ENCODE measurements around the gene SSTR3. TPM values are rescaled to one million over a fixed set of nuclear protein-coding genes. Genes with fewer than 3 reads are reported as not detected.
A peak's percentile ranks its signal among the peaks of the same experiment; 100 is the strongest.

Gene SSTR3
- polyA plus RNA-seq, 1 donor: 0.54 TPM

GRCh38 chr22:37184816-37185541, 27.3 kb downstream of the SSTR3 start:
- H3K9me3 ChIP-seq (ENCODE audit: control insufficient read depth, low read depth, low read length): no peaks in the 10 kb centered on the region
- WGBS (ENCODE audit: insufficient coverage, low lambda C conversion rate): no CpG with 5 or more reads among the region's 18 CpGs
- no peak overlapping the region for H3K27ac ChIP-seq (ENCODE audit: low read length)
- no peak overlapping the region for H3K4me3 ChIP-seq (ENCODE audit: low read length)
- DNase-seq: no peak
- peaks cover 33% of the 10 kb centered on the region for H3K4me1 ChIP-seq (ENCODE audit: control insufficient read depth, insufficient read depth, low read length)
- H3K27me3 ChIP-seq (ENCODE audit: control insufficient read depth, insufficient read depth, low read length): no peaks in the 10 kb centered on the region
- H3K36me3 ChIP-seq (ENCODE audit: control insufficient read depth, insufficient read depth, low read length): peaks cover 7% of the 10 kb centered on the region

DNA sequence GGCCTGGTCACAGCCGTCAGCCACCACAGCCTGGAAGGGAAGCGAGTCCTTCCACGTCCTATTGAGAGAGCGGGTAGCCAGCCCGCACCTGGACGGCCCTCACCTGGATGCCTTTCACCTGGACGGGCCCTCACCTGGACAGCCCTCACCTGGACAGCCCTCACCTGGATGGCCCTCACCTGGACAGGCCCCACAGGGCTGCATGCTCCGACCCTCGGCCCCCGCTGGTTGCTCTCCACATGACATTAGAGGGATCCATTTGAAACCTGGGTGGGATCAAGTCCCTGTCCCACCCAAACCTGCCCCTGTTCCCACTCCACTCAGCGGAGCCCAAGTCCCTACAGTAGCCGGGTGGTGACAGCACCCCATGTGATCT, 27.9 kb downstream of the SSTR3 start:
- DNase-seq: no peak
- Histone ChIP-seq H3K36me3 (ENCODE audit: control insufficient read depth, insufficient read depth, low read length) (peaks cover 7% of the 10 kb centered on the region), H3K4me1 (ENCODE audit: control insufficient read depth, insufficient read depth, low read length) (peaks cover 29% of the 10 kb centered on the region), H3K9me3 (ENCODE audit: control insufficient read depth, low read depth, low read length) (no peaks in the 10 kb centered on the region), H3K4me3 (ENCODE audit: low read length) (no peak overlapping the region), H3K27ac (ENCODE audit: low read length) (no peak overlapping the region), H3K27me3 (ENCODE audit: control insufficient read depth, insufficient read depth, low read length) (no peaks in the 10 kb centered on the region)
- no CpG with 5 or more reads among the region's 12 CpGs for WGBS (ENCODE audit: insufficient coverage, low lambda C conversion rate)

DNA sequence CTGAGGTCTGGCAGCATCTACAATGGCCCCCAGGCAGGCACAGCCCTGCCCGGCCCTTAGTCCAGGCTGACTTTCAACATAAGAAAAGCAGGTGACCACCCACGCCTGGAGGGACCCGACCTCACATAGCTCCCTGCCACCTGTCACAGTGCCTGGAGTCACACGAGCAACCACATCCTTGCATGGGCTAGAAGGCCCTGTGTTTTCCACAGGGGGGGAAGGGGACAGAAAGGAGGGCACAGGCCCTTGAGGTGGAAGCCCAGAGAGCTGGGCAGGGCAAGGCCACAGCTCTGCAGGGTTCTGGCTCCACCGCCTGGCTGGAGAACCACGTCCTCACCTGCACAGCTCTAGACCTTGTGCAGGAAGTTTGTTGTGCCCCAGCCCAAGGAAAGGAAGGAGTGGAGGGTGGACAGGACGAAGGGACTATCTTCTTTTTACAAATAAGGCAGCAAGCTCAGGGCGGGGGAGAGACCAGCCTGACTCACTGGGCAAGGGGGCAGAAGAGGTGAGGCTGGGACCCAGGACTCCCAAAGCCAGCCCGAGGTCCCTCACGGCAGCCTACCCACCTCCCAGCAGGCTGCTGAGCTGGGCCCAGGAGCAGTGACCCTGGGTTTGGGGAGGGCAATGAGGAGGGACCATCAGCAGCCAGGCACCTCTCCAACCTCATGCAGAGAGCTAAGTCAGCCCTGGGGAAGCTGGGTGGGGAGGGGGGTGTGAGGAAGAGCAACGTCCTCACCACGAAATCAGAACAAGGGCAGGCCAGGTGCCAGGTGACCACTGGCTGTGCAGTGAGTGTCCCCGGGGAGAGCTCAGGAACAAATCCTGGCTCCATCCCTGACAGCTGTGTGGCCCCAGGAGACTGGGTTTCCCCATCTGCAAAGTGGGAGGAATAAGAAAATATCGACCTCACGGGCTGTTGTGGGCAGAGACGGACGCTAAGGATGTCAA, 28.6 kb downstream of the SSTR3 start:
- Histone ChIP-seq H3K4me1 (ENCODE audit: control insufficient read depth, insufficient read depth, low read length) (peaks cover 27% of the 10 kb centered on the region), H3K27ac (ENCODE audit: low read length) (no peak overlapping the region)
- WGBS (ENCODE audit: insufficient coverage, low lambda C conversion rate): no CpG with 5 or more reads among the region's 17 CpGs

GRCh38 chr22:37182949-37183245, 29.4 kb downstream of the SSTR3 start:
- Histone ChIP-seq H3K27me3 (ENCODE audit: control insufficient read depth, insufficient read depth, low read length) (no peaks in the 10 kb centered on the region), H3K4me1 (ENCODE audit: control insufficient read depth, insufficient read depth, low read length) (peaks cover 27% of the 10 kb centered on the region), H3K9me3 (ENCODE audit: control insufficient read depth, low read depth, low read length) (no peaks in the 10 kb centered on the region), H3K36me3 (ENCODE audit: control insufficient read depth, insufficient read depth, low read length) (peaks cover 7% of the 10 kb centered on the region), H3K27ac (ENCODE audit: low read length) (no peak overlapping the region), H3K4me3 (ENCODE audit: low read length) (no peak overlapping the region)
- no peak for DNase-seq
- WGBS (ENCODE audit: insufficient coverage, low lambda C conversion rate): no CpG with 5 or more reads among the region's 3 CpGs

More for the DNA sequence above, 28.6 kb downstream of the SSTR3 start:
- Histone ChIP-seq H3K9me3 (ENCODE audit: control insufficient read depth, low read depth, low read length) (no peaks in the 10 kb centered on the region), H3K36me3 (ENCODE audit: control insufficient read depth, insufficient read depth, low read length) (peaks cover 7% of the 10 kb centered on the region), H3K4me3 (ENCODE audit: low read length) (no peak overlapping the region), H3K27me3 (ENCODE audit: control insufficient read depth, insufficient read depth, low read length) (no peaks in the 10 kb centered on the region)
- no peak for DNase-seq

GRCh38 chr22:37182101-37182948, 30.0 kb downstream of the SSTR3 start:
- no peak overlapping the region for H3K4me3 ChIP-seq (ENCODE audit: low read length)
- no peak overlapping the region for H3K27ac ChIP-seq (ENCODE audit: low read length)
- no peaks in the 10 kb centered on the region for H3K27me3 ChIP-seq (ENCODE audit: control insufficient read depth, insufficient read depth, low read length)
- H3K4me1 ChIP-seq (ENCODE audit: control insufficient read depth, insufficient read depth, low read length): peaks cover 26% of the 10 kb centered on the region
- H3K36me3 ChIP-seq (ENCODE audit: control insufficient read depth, insufficient read depth, low read length): peaks cover 7% of the 10 kb centered on the region
- no peak for DNase-seq
- WGBS (ENCODE audit: insufficient coverage, low lambda C conversion rate): no CpG with 5 or more reads among the region's 37 CpGs
- H3K9me3 ChIP-seq (ENCODE audit: control insufficient read depth, low read depth, low read length): no peaks in the 10 kb centered on the region

- Histone ChIP-seq H3K4me3 (ENCODE audit: low read length) (no peak overlapping the region), H3K36me3 (ENCODE audit: control insufficient read depth, insufficient read depth, low read length) (peaks cover 7% of the 10 kb centered on the region), H3K27me3 (ENCODE audit: control insufficient read depth, insufficient read depth, low read length) (no peaks in the 10 kb centered on the region), H3K9me3 (ENCODE audit: control insufficient read depth, low read depth, low read length) (no peaks in the 10 kb centered on the region), H3K4me1 (ENCODE audit: control insufficient read depth, insufficient read depth, low read length) (peaks cover 22% of the 10 kb centered on the region), H3K27ac (ENCODE audit: low read length) (no peak overlapping the region)
- 100% methylated on average over 1 of the region's 4 CpGs for WGBS (ENCODE audit: insufficient coverage, low lambda C conversion rate)
- DNase-seq: no peak
Measured at GRCh38 chr22:37181681-37182080, 30.6 kb downstream of the SSTR3 start.

DNA sequence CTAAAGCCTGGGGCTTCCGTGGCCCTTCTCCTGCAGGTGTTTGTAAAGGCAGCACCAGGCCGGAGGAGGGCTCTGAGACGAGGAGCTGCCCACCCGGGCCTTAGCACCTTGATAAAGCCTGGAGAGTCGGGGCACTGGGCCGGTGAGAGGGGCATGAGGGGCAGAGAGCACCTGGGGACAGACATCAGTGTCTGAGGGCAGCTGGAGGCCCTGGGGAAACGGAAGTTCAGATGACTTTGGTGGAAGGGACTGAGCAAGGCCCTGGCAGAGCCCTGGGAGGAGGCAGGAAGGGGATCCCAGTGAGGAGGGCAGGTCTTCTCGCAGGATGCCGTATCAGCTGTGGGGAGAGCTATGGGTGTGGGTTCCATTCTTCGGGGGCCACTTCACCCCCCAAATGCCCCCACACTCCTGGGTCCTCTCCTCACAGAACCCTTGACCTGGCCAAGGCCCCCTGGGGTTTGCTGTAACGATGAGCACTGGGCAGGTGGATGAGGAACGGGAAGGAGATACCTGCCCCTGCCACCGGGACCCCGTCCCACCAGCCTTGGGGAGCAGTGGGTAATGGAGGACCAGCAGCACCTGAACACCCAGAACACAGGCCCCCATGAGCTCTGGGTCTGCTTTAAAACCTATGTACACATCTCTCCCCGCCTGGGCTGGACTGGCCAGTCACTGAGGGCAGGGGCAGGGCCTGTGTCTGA, 31.6 kb downstream of the SSTR3 start:
- Histone ChIP-seq H3K4me1 (ENCODE audit: control insufficient read depth, insufficient read depth, low read length) (peaks cover 22% of the 10 kb centered on the region), H3K27ac (ENCODE audit: low read length) (no peak overlapping the region), H3K4me3 (ENCODE audit: low read length) (no peak overlapping the region), H3K9me3 (ENCODE audit: control insufficient read depth, low read depth, low read length) (no peaks in the 10 kb centered on the region), H3K36me3 (ENCODE audit: control insufficient read depth, insufficient read depth, low read length) (peaks cover 7% of the 10 kb centered on the region), H3K27me3 (ENCODE audit: control insufficient read depth, insufficient read depth, low read length) (no peaks in the 10 kb centered on the region)
- no peak for DNase-seq
- WGBS (ENCODE audit: insufficient coverage, low lambda C conversion rate): no CpG with 5 or more reads among the region's 15 CpGs

- Histone ChIP-seq H3K27ac (ENCODE audit: low read length) (no peak overlapping the region), H3K4me3 (ENCODE audit: low read length) (no peak overlapping the region), H3K9me3 (ENCODE audit: control insufficient read depth, low read depth, low read length) (no peaks in the 10 kb centered on the region), H3K27me3 (ENCODE audit: control insufficient read depth, insufficient read depth, low read length) (no peaks in the 10 kb centered on the region), H3K4me1 (ENCODE audit: control insufficient read depth, insufficient read depth, low read length) (peaks cover 22% of the 10 kb centered on the region), H3K36me3 (ENCODE audit: control insufficient read depth, insufficient read depth, low read length) (peaks cover 7% of the 10 kb centered on the region)
- DNase-seq: no peak
- WGBS (ENCODE audit: insufficient coverage, low lambda C conversion rate): no CpG with 5 or more reads among the region's 31 CpGs
Measured at GRCh38 chr22:37179622-37180420, 32.5 kb downstream of the SSTR3 start.

DNA sequence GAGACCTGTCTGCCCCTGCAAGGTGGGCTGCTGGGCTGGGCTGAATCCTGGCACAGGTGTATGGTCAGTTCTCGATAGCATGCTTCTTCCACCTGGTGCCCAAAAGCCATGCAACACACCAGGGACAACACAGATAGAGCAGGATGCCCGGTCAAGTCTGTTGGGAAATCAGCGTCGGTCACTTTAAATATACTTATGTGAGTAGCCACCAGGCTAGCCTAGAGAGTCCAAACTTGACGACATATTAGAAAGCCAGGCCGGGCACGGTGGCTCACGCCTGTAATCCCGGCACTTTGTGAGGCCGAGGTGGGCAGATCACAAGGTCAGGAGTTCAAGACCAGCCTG, 33.2 kb downstream of the SSTR3 start:
- WGBS (ENCODE audit: insufficient coverage, low lambda C conversion rate): 80% methylated on average over 2 of the region's 10 CpGs
- DNase-seq: no peak
- peaks cover 22% of the 10 kb centered on the region for H3K4me1 ChIP-seq (ENCODE audit: control insufficient read depth, insufficient read depth, low read length)

More for the DNA sequence above, 33.2 kb downstream of the SSTR3 start:
- no peaks in the 10 kb centered on the region for H3K9me3 ChIP-seq (ENCODE audit: control insufficient read depth, low read depth, low read length)
- no peaks in the 10 kb centered on the region for H3K27me3 ChIP-seq (ENCODE audit: control insufficient read depth, insufficient read depth, low read length)
- H3K36me3 ChIP-seq (ENCODE audit: control insufficient read depth, insufficient read depth, low read length): peaks cover 7% of the 10 kb centered on the region
- H3K4me3 ChIP-seq (ENCODE audit: low read length): no peak overlapping the region
- peak overlapping the region; percentile 29 for H3K27ac ChIP-seq (ENCODE audit: low read length)
